GM23338 (cell line): Measurements from ENCODE around the gene FAM219A. TPM values are rescaled to one million over a fixed set of nuclear protein-coding genes. Genes with fewer than 3 reads are reported as not detected.

ENCODE experiments used
- ATAC-seq: fragments of 200-7000 bp; cut with Tn5 transposase; 3 replicates; pipeline ENCODE4 v1.9.1; 2020
- DNase-seq: peaks from one replicate; pipeline ENCODE4 v3.0.0-alpha.2; 2015; ENCODE audit warnings: low spot score
- H2AFZ ChIP-seq: fragments of 200-600 bp; sonication (generic); 2 replicates; pipeline ENCODE4 v1.8.0; 2016; ENCODE audit warnings: antibody characterized with exemption, mild to moderate bottlenecking, moderate library complexity
- H3F3A ChIP-seq: fragments of 200-600 bp; sonication (generic); replicated peaks from 2 replicates; pipeline ENCODE4 v1.8.0; 2017; ENCODE audit warnings: antibody characterized with exemption, mixed run types, low read depth
- H3K27ac ChIP-seq: fragments of 200-600 bp; sonication (generic); 2 replicates; pipeline ENCODE4 v1.6.1; 2016; ENCODE audit warnings: low read depth
- H3K27me3 ChIP-seq: fragments of 200-600 bp; sonication (generic); 2 replicates; pipeline ENCODE4 v1.8.0; 2016; ENCODE audit warnings: mild to moderate bottlenecking, mixed run types, moderate library complexity; ENCODE audit not compliant: insufficient read depth
- H3K36me3 ChIP-seq: fragments of 200-600 bp; sonication (generic); 2 replicates; pipeline ENCODE4 v1.8.0; 2016; ENCODE audit warnings: mild to moderate bottlenecking; ENCODE audit not compliant: insufficient read depth
- H3K4me1 ChIP-seq: fragments of 200-600 bp; sonication (generic); 2 replicates; pipeline ENCODE4 v1.8.0; 2016; ENCODE audit warnings: mild to moderate bottlenecking, moderate library complexity; ENCODE audit not compliant: insufficient read depth
- H3K4me2 ChIP-seq: fragments of 200-600 bp; sonication (generic); 2 replicates; pipeline ENCODE4 v1.7.1; 2017; ENCODE audit warnings: mixed run types
- H3K4me3 ChIP-seq: fragments of 200-600 bp; sonication (generic); 2 replicates; pipeline ENCODE4 v1.6.1; 2016; ENCODE audit warnings: mixed run types
- H3K79me2 ChIP-seq: fragments of 200-600 bp; sonication (generic); replicated peaks from 2 replicates; pipeline ENCODE4 v1.8.0; 2017; ENCODE audit warnings: mild to moderate bottlenecking; ENCODE audit not compliant: insufficient read depth
- H3K9me2 ChIP-seq: fragments of 200-600 bp; sonication (generic); 2 replicates; pipeline ENCODE4 v1.8.0; 2017; ENCODE audit not compliant: insufficient read depth
- H4K20me1 ChIP-seq: fragments of 200-600 bp; sonication (generic); replicated peaks from 2 replicates; pipeline ENCODE4 v1.8.0; 2017; ENCODE audit warnings: mild to moderate bottlenecking; ENCODE audit not compliant: insufficient read depth
- H3K27ac Mint-ChIP-seq: 2 replicates; pipeline ENCODE4 v1.8.0; 2020; ENCODE audit warnings: inconsistent platforms, mild to moderate bottlenecking, moderate library complexity, mixed read lengths
- H3K27me3 Mint-ChIP-seq: 3 replicates; pipeline ENCODE4 v1.8.0; 2022; ENCODE audit warnings: low read depth, mild to moderate bottlenecking, moderate library complexity, mixed read lengths, inconsistent platforms; ENCODE audit not compliant: insufficient read depth, poor library complexity
- H3K36me3 Mint-ChIP-seq: 3 replicates; pipeline ENCODE4 v1.8.0; 2021; ENCODE audit warnings: low read depth, mild to moderate bottlenecking, inconsistent platforms, moderate library complexity, mixed read lengths
- H3K4me1 Mint-ChIP-seq: 3 replicates; pipeline ENCODE4 v1.8.0; 2020; ENCODE audit warnings: mild to moderate bottlenecking, inconsistent platforms, mixed read lengths
- H3K4me3 Mint-ChIP-seq: 3 replicates; pipeline ENCODE4 v1.8.0; 2021; ENCODE audit warnings: moderate library complexity, mild to moderate bottlenecking, inconsistent platforms, mixed read lengths
- H3K9me3 Mint-ChIP-seq: 3 replicates; pipeline ENCODE4 v1.8.0; 2020; ENCODE audit warnings: moderate library complexity, mild to moderate bottlenecking, inconsistent platforms, mixed read lengths
- NANOG ChIP-seq: IDR thresholded peaks from 2 replicates; pipeline ENCODE4 v1.6.1; 2016; ENCODE audit warnings: antibody characterized with exemption, borderline replicate concordance
- ZNF114 ChIP-seq: fragments of 250-450 bp; sonication (Bioruptor Pico); IDR thresholded peaks from 2 replicates; pipeline ENCODE4 v1.5.0; 2020; ENCODE audit warnings: mild to moderate bottlenecking, moderate library complexity
- ZNF462 ChIP-seq: fragments of 250-450 bp; sonication (Bioruptor Pico); IDR thresholded peaks from 2 replicates; pipeline ENCODE4 v1.5.0; 2020; ENCODE audit warnings: mild to moderate bottlenecking, moderate library complexity
- polyA plus RNA-seq: library from polyadenylated mRNA; unstranded; fragments of >200 nt; fragmentation: Nextera tagmentation; extraction: Ambion mirVana; gene quantifications from 2 replicates; pipeline ENCODE4 v1.2.1, GENCODE V29; 2016
- total RNA-seq: library from RNA; depleted of rRNA; stranded (reverse); fragments of >200 nt; shearing (Covaris generic); gene quantifications from 2 replicates; pipeline ENCODE4 v1.2.3, GENCODE V29; 2014
- TF ChIP-seq, protein P1 (sequence below): IDR thresholded peaks from 2 replicates; pipeline ENCODE4 v1.6.1; 2016; ENCODE audit warnings: antibody characterized with exemption
- TF ChIP-seq, protein P2 (sequence below): IDR thresholded peaks from one replicate; pipeline ENCODE4 v1.6.1; 2018; ENCODE audit warnings: antibody characterized with exemption; ENCODE audit not compliant: unreplicated experiment

FAM219A gene
- total and polyA plus RNA-seq, 2 experiments from 2014 or later: 3.8 to 7.2 TPM

GRCh38 chr9:34430843-34431437 lies 27.4 kb downstream of the FAM219A start:
- peak; percentile 88 for DNase-seq
- no peak overlapping the region for H3K27ac ChIP-seq

GRCh38 chr9:34428325-34428958 lies 29.9 kb downstream of the FAM219A start:
- H2AFZ ChIP-seq: no peak overlapping the region
- H3K4me2 ChIP-seq: no peak overlapping the region
- DNase-seq (no peak), ATAC-seq (no peak)
- no peaks in the 10 kb centered on the region for H3K27me3 ChIP-seq
- H4K20me1 ChIP-seq: peaks cover 15% of the 10 kb centered on the region; the same call in 1 of the 2 replicates
- no peaks in the 10 kb centered on the region for H3K36me3 ChIP-seq
- H3K4me1 ChIP-seq: 0 out of 2 replicates have a peak, but pooled peaks cover 3% of the 10 kb centered on the region
- H3K4me1 Mint-ChIP-seq: peaks cover 11% of the 10 kb centered on the region
- H3K27me3 Mint-ChIP-seq: peaks cover 10% of the 10 kb centered on the region
- H3K4me3 ChIP-seq: no peak overlapping the region
- no peaks in the 10 kb centered on the region for H3K9me3 Mint-ChIP-seq
- H3K9me2 ChIP-seq: no peaks in the 10 kb centered on the region
- H3K27ac ChIP-seq: no peak overlapping the region
- no peaks in the 10 kb centered on the region for H3K79me2 ChIP-seq
- H3K4me3 Mint-ChIP-seq: no peak overlapping the region
- no peaks in the 10 kb centered on the region for H3K36me3 Mint-ChIP-seq
- H3K27ac Mint-ChIP-seq: no peak overlapping the region
- H3F3A ChIP-seq: no peaks in the 10 kb centered on the region
- TF ChIP-seq, protein P1, sequence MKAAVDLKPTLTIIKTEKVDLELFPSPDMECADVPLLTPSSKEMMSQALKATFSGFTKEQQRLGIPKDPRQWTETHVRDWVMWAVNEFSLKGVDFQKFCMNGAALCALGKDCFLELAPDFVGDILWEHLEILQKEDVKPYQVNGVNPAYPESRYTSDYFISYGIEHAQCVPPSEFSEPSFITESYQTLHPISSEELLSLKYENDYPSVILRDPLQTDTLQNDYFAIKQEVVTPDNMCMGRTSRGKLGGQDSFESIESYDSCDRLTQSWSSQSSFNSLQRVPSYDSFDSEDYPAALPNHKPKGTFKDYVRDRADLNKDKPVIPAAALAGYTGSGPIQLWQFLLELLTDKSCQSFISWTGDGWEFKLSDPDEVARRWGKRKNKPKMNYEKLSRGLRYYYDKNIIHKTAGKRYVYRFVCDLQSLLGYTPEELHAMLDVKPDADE: no peak
- TF ChIP-seq ZNF114 (CRISPR knock-in tag) (no peak), ZNF462 (no peak)

More at GRCh38 chr9:34430843-34431437, 27.4 kb downstream of the FAM219A start:
- Histone ChIP-seq H4K20me1 (peaks cover 22% of the 10 kb centered on the region; the same call in 1 of the 2 replicates), H3K4me3 (no peak overlapping the region), H3F3A (no peaks in the 10 kb centered on the region), H3K79me2 (no peaks in the 10 kb centered on the region), H3K9me2 (no peaks in the 10 kb centered on the region), H2AFZ (no peak overlapping the region), H3K4me2 (no peak overlapping the region), H3K4me1 (0 out of 2 replicates have a peak, but pooled peaks cover 2% of the 10 kb centered on the region), H3K36me3 (no peaks in the 10 kb centered on the region), H3K27me3 (no peaks in the 10 kb centered on the region)
- no peaks in the 10 kb centered on the region for H3K36me3 Mint-ChIP-seq
- H3K27ac Mint-ChIP-seq: no peak overlapping the region
- no peak overlapping the region for H3K4me3 Mint-ChIP-seq
- peaks cover 6% of the 10 kb centered on the region for H3K27me3 Mint-ChIP-seq
- H3K4me1 Mint-ChIP-seq: peaks cover 11% of the 10 kb centered on the region
- no peaks in the 10 kb centered on the region; the same call in 2 of the 3 replicates for H3K9me3 Mint-ChIP-seq
- TF ChIP-seq, protein P2, sequence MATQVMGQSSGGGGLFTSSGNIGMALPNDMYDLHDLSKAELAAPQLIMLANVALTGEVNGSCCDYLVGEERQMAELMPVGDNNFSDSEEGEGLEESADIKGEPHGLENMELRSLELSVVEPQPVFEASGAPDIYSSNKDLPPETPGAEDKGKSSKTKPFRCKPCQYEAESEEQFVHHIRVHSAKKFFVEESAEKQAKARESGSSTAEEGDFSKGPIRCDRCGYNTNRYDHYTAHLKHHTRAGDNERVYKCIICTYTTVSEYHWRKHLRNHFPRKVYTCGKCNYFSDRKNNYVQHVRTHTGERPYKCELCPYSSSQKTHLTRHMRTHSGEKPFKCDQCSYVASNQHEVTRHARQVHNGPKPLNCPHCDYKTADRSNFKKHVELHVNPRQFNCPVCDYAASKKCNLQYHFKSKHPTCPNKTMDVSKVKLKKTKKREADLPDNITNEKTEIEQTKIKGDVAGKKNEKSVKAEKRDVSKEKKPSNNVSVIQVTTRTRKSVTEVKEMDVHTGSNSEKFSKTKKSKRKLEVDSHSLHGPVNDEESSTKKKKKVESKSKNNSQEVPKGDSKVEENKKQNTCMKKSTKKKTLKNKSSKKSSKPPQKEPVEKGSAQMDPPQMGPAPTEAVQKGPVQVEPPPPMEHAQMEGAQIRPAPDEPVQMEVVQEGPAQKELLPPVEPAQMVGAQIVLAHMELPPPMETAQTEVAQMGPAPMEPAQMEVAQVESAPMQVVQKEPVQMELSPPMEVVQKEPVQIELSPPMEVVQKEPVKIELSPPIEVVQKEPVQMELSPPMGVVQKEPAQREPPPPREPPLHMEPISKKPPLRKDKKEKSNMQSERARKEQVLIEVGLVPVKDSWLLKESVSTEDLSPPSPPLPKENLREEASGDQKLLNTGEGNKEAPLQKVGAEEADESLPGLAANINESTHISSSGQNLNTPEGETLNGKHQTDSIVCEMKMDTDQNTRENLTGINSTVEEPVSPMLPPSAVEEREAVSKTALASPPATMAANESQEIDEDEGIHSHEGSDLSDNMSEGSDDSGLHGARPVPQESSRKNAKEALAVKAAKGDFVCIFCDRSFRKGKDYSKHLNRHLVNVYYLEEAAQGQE: peak; percentile 85
- TF ChIP-seq NANOG: no peak
- ATAC-seq: peak; percentile 93
